Muscle layer of colon (tissue), 2 donors: ENCODE results near the gene RXYLT1.

ENCODE experiments used
- H3K27ac ChIP-seq: one replicate; pipeline ENCODE4 v1.7.0; 2013; ENCODE audit warnings: low read depth, mild to moderate bottlenecking, low read length, moderate library complexity
- H3K27me3 ChIP-seq, 2 donors: one replicate each; pipeline ENCODE4 v1.7.0; 2013; ENCODE audit warnings: low read length in 2 of 2, mild to moderate bottlenecking in 2 of 2; ENCODE audit not compliant: insufficient read depth in 2 of 2, control insufficient read depth in 1 of 2
- H3K36me3 ChIP-seq: one replicate; pipeline ENCODE4 v1.7.0; 2013; ENCODE audit warnings: mild to moderate bottlenecking, low read length; ENCODE audit not compliant: insufficient read depth
- H3K4me1 ChIP-seq: one replicate; pipeline ENCODE4 v1.7.0; 2013; ENCODE audit warnings: mild to moderate bottlenecking, low read length; ENCODE audit not compliant: insufficient read depth
- H3K4me3 ChIP-seq, 2 donors: one replicate each; pipeline ENCODE4 v1.7.0; 2013; ENCODE audit warnings: low read length in 2 of 2, low read depth in 1 of 2, mild to moderate bottlenecking in 1 of 2, moderate library complexity in 1 of 2
- H3K9ac ChIP-seq: one replicate; pipeline ENCODE4 v1.7.0; 2013; ENCODE audit warnings: low read length
- H3K9me3 ChIP-seq: one replicate; pipeline ENCODE4 v1.7.0; 2013; ENCODE audit warnings: mild to moderate bottlenecking, low read length
- donor health status: abdominal sarcoma.
- donor health status: Adenocarcinoma of cecum.

RXYLT1 gene

GRCh38 chr12:63764481-63764880, 15.2 kb upstream of the RXYLT1 start:
- no peak overlapping the region for H3K9ac ChIP-seq
- no peaks in the 10 kb centered on the region for H3K27me3 ChIP-seq
- H3K9me3 ChIP-seq = no peaks in the 10 kb centered on the region
- H3K27ac ChIP-seq = no peak overlapping the region
- no peak overlapping the region for H3K4me3 ChIP-seq
- H3K36me3 ChIP-seq = no peaks in the 10 kb centered on the region
- no peaks in the 10 kb centered on the region for H3K4me1 ChIP-seq

- Histone ChIP-seq H3K9me3 (no peaks in the 10 kb centered on the region), H3K27me3 (no peaks in the 10 kb centered on the region), H3K27ac (no peak overlapping the region), H3K9ac (no peak overlapping the region), H3K36me3 (no peaks in the 10 kb centered on the region), H3K4me3 (no peak overlapping the region), H3K4me1 (no peaks in the 10 kb centered on the region)
Measured at GRCh38 chr12:63766498-63766897, 13.2 kb upstream of the RXYLT1 start.

GRCh38 chr12:63770375-63770774, 9.3 kb upstream of the RXYLT1 start:
- no peak overlapping the region for H3K4me3 ChIP-seq
- H3K36me3 ChIP-seq = no peaks in the 10 kb centered on the region
- H3K27me3 ChIP-seq = no peaks in the 10 kb centered on the region
- H3K9me3 ChIP-seq = no peaks in the 10 kb centered on the region
- H3K27ac ChIP-seq = no peak overlapping the region
- H3K9ac ChIP-seq = no peak overlapping the region
- H3K4me1 ChIP-seq = no peaks in the 10 kb centered on the region

- Histone ChIP-seq H3K36me3 (peaks cover 2% of the 10 kb centered on the region), H3K27ac (no peak overlapping the region), H3K9me3 (no peaks in the 10 kb centered on the region), H3K27me3 (no peaks in the 10 kb centered on the region), H3K4me3 (no peak overlapping the region), H3K4me1 (peaks cover 7% of the 10 kb centered on the region), H3K9ac (no peak overlapping the region)
Measured at GRCh38 chr12:63777340-63777739, 2.4 kb upstream of the RXYLT1 start.

- Histone ChIP-seq H3K4me3 (no peak overlapping the region), H3K9me3 (no peaks in the 10 kb centered on the region), H3K27me3 (no peaks in the 10 kb centered on the region)
Measured at GRCh38 chr12:63782466-63782865, 2.8 kb downstream of the RXYLT1 start.

GRCh38 chr12:63787306-63787705, 7.6 kb downstream of the RXYLT1 start:
- H3K36me3 ChIP-seq = peaks cover 10% of the 10 kb centered on the region
- no peak overlapping the region for H3K4me3 ChIP-seq
- no peak overlapping the region for H3K27ac ChIP-seq
- no peaks in the 10 kb centered on the region for H3K27me3 ChIP-seq
- H3K9me3 ChIP-seq = no peaks in the 10 kb centered on the region
- no peak overlapping the region for H3K9ac ChIP-seq
- H3K4me1 ChIP-seq = no peaks in the 10 kb centered on the region

More at GRCh38 chr12:63782466-63782865, 2.8 kb downstream of the RXYLT1 start:
- H3K36me3 ChIP-seq = peaks cover 7% of the 10 kb centered on the region
- H3K4me1 ChIP-seq = peaks cover 7% of the 10 kb centered on the region
- no peak overlapping the region for H3K9ac ChIP-seq
- H3K27ac ChIP-seq = no peak overlapping the region

GRCh38 chr12:63790608-63790945, 10.9 kb downstream of the RXYLT1 start:
- peaks cover 4% of the 10 kb centered on the region for H3K36me3 ChIP-seq
- H3K4me1 ChIP-seq = no peaks in the 10 kb centered on the region
- H3K27me3 ChIP-seq = no peaks in the 10 kb centered on the region
- no peaks in the 10 kb centered on the region for H3K9me3 ChIP-seq
- H3K9ac ChIP-seq = no peak overlapping the region
- no peak overlapping the region for H3K4me3 ChIP-seq
- no peak overlapping the region for H3K27ac ChIP-seq

- peaks cover 4% of the 10 kb centered on the region for H3K36me3 ChIP-seq
- no peak overlapping the region for H3K4me3 ChIP-seq
- H3K27ac ChIP-seq = no peak overlapping the region
- no peaks in the 10 kb centered on the region for H3K9me3 ChIP-seq
- H3K27me3 ChIP-seq = no peaks in the 10 kb centered on the region
- no peaks in the 10 kb centered on the region for H3K4me1 ChIP-seq
- H3K9ac ChIP-seq = no peak overlapping the region
Measured at GRCh38 chr12:63792338-63792737, 12.6 kb downstream of the RXYLT1 start.

GRCh38 chr12:63795032-63795687, 15.5 kb downstream of the RXYLT1 start:
- Histone ChIP-seq H3K4me1 (no peaks in the 10 kb centered on the region), H3K9ac (no peak overlapping the region), H3K27ac (no peak overlapping the region), H3K27me3 (no peaks in the 10 kb centered on the region), H3K9me3 (no peaks in the 10 kb centered on the region), H3K36me3 (no peaks in the 10 kb centered on the region), H3K4me3 (no peak overlapping the region)

- Histone ChIP-seq H3K9me3 (no peaks in the 10 kb centered on the region), H3K9ac (no peak overlapping the region), H3K36me3 (no peaks in the 10 kb centered on the region), H3K27me3 (no peaks in the 10 kb centered on the region), H3K27ac (no peak overlapping the region), H3K4me1 (no peaks in the 10 kb centered on the region), H3K4me3 (no peak overlapping the region)
Measured at GRCh38 chr12:63795944-63796343, 16.2 kb downstream of the RXYLT1 start.

- Histone ChIP-seq H3K27ac (no peak overlapping the region), H3K4me1 (no peaks in the 10 kb centered on the region), H3K9ac (no peak overlapping the region), H3K9me3 (no peaks in the 10 kb centered on the region), H3K4me3 (no peak overlapping the region), H3K36me3 (no peaks in the 10 kb centered on the region), H3K27me3 (no peaks in the 10 kb centered on the region)
Measured at GRCh38 chr12:63802012-63802608, 22.4 kb downstream of the RXYLT1 start.

GRCh38 chr12:63804746-63805145, 25.0 kb downstream of the RXYLT1 start:
- Histone ChIP-seq H3K9ac (no peak overlapping the region), H3K27ac (no peak overlapping the region), H3K36me3 (no peaks in the 10 kb centered on the region), H3K4me3 (no peak overlapping the region), H3K4me1 (no peaks in the 10 kb centered on the region), H3K27me3 (no peaks in the 10 kb centered on the region), H3K9me3 (no peaks in the 10 kb centered on the region)
